ENCODE measurements around the gene PSTK. TPM values are rescaled to one million over a fixed set of nuclear protein-coding genes. Genes with fewer than 3 reads are reported as not detected.

The PSTK gene
- total and polyA plus RNA-seq, 8 donors = 1.4 to 3.1 (median 2.2) TPM

DNA sequence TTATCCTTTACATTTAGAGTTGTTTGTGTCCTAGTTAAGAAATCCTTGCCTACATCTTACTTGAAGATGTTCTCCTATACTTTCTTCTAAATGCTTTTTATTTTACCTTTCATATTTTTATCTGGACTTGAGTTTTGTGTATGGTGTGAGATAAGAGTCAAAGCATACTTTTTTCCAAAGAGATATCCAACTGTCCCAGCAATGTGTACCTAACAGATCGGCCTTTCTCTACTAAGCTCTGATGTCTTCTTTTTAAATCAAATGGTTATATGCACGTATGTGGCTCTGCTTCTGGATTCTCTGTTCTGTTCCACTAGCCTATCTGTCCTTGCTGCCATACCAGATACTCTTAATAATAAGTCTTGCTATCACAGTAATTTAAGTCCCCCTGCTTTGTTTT is 21.2 kb downstream of the PSTK start:
- H3K36me3 ChIP-seq = no peaks in the 10 kb centered on the region
- TF ChIP-seq, protein P1, sequence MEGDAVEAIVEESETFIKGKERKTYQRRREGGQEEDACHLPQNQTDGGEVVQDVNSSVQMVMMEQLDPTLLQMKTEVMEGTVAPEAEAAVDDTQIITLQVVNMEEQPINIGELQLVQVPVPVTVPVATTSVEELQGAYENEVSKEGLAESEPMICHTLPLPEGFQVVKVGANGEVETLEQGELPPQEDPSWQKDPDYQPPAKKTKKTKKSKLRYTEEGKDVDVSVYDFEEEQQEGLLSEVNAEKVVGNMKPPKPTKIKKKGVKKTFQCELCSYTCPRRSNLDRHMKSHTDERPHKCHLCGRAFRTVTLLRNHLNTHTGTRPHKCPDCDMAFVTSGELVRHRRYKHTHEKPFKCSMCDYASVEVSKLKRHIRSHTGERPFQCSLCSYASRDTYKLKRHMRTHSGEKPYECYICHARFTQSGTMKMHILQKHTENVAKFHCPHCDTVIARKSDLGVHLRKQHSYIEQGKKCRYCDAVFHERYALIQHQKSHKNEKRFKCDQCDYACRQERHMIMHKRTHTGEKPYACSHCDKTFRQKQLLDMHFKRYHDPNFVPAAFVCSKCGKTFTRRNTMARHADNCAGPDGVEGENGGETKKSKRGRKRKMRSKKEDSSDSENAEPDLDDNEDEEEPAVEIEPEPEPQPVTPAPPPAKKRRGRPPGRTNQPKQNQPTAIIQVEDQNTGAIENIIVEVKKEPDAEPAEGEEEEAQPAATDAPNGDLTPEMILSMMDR (IDR thresholded peaks at IDR 0.05) = no peak
- no peak overlapping the region for H3K27ac ChIP-seq
- H3K4me1 ChIP-seq = peaks cover 0 to 20% (median 7%) of the 10 kb centered on the region in 3 donors
- no peaks in the 10 kb centered on the region for H3K9me3 ChIP-seq
- H3K27me3 ChIP-seq = no peaks in the 10 kb centered on the region
- H3K4me3 ChIP-seq = no peak overlapping the region
- no peak for DNase-seq
- no peak for ATAC-seq
- 84 to 93% methylated on average over 2 of the region's 2 CpGs for WGBS, 2 donors
- no peak for FAIRE-seq
- intact Hi-C loops (cut with DNase I) = no loop called here

DNA sequence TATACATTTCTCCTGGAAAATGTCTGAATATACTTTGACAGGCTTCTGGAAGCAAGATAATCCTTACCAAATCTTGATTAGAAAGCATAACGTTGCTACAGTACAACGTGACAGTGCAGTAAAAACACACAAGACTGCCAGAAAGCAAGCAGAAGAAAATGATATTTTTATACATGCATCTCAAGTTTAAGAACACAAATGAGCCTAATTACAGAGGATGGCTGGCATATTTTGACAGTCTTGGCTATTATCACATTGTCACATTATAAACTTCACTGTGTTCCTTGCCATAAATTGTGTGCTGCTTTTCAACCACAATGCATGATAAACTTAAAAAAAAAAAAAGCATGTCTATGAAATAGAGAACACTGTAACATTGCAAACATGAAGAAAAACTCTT is 24.1 kb downstream of the PSTK start:
- Histone ChIP-seq H3K27me3 (no peaks in the 10 kb centered on the region), H3K4me3 (no peak overlapping the region), H3K36me3 (no peaks in the 10 kb centered on the region), H3K9me3 (no peaks in the 10 kb centered on the region), H3K4me1 (peaks cover 0 to 30% (median 18%) of the 10 kb centered on the region in 3 donors), H3K27ac (no peak overlapping the region)
- FAIRE-seq (no peak), DNase-seq (no peak), ATAC-seq (no peak)
- TF ChIP-seq, protein P1 (IDR thresholded peaks at IDR 0.05) = no peak
- intact Hi-C loops (cut with DNase I) = no loop called here
- 23 to 24% methylated on average over 2 of the region's 2 CpGs for WGBS, 2 donors

DNA sequence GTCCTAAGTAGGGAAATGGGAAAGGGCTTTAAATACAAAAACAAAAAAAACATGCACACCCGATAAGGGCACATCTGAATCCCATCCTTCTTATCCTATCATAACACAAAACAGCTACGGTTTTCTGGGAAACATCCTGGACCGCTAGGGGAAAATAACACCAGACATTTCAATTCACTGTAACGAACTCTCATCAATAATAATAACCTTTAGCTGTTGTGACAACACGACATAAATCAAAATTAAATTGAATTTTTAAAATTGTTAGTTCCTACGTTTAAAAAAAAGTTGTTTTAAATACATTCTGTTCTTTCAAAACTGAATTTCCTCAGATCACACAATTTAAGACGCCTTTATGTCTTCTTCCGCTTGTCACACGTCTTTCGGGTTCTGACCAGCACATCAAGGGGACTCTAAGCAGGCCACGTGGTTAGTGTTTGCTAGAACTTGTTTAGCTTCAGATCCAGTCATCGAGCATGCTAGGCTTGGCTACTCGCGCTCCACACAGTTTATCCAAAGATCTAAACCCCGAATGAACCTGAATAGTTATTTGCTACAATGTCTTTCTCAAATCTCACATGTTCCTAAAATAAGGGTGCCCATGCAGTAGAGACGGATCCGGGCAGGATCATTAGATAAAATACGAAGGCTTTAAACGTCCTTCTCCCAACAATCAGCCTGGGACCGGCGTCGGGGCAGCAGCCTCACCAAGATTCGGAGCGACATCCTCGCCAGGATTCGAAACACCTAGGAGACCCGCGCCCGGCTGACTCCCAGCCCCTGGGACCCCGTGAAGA is 27.6 kb downstream of the PSTK start:
- Histone ChIP-seq H3K4me1 (peaks cover 0 to 27% (median 18%) of the 10 kb centered on the region in 3 donors), H3K27ac (peak overlapping the region; percentile 83 to 93 (median 89)), H3K36me3 (no peaks in the 10 kb centered on the region), H3K4me3 (peak overlapping the region; percentile 95 to 97 (median 96)), H3K27me3 (no peaks in the 10 kb centered on the region), H3K9me3 (no peaks in the 10 kb centered on the region)
- ATAC-seq (peak; percentile 54 to 77 (median 68)), DNase-seq (peak in 3 of 6 donors; percentile 21 to 49 (median 42)), FAIRE-seq (no peak)
- TF ChIP-seq, protein P1 (IDR thresholded peaks at IDR 0.05) = no peak
- intact Hi-C loops (cut with DNase I) = no loop called here
- 1% methylated on average over 30 of the region's 30 CpGs for WGBS, 2 donors

DNA sequence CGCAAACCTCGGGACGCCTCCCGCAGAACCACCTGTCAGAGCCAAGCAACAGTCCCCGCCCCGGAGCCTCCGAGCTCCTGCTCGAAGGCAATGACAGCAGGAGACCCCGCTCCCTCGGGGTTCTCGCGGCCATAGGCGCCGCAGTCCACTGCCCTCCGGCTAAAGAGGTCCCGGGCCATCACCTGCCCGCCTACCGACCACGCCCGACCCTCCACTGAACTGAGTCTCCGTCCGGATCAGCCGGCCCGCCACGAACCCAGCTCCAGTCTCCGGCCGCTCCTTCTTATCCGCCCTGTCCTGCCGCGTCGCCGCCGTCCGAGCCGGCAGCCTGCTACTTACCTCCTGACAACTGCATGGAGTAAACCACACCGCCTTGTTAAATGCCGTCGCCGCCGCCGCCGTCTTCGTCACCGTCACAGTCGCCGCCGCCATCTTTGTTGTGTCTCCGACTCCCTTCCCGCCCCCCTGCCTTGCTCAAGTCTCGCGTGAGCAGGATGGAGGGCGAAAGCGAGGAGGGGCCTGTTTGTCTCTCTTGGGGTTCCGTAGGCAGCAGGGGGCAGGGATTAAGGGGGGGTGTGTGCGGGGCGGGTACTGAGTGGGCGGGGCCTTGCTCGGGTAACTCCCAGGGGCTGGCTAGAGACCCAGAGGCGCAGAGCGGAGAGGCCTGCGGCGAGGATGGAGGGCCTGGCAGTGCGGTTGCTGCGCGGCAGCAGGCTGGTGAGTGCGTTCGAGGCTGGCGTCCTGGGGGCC is 28.3 kb downstream of the PSTK start, which contains the start of the genes ACADSB and IKZF5:
Gene ACADSB, plus strand, starts transcription at position 652 of the 750 bp plus-strand sequence. Its CDS starts 24 bp downstream, at position 676.
Gene IKZF5, minus strand, starts transcription at position 441 of the 750 bp plus-strand sequence. CDS start 10,170 bp downstream, outside the sequence.
- no peaks in the 10 kb centered on the region for H3K27me3 ChIP-seq
- FAIRE-seq (no peak), ATAC-seq (peak; percentile 94 to 97 (median 96)), DNase-seq (peak; percentile 95 to 98 (median 97))
- peak within 1 kb of the TSS; percentile 83 to 93 (median 89) for H3K27ac ChIP-seq
- TF ChIP-seq, protein P1 (IDR thresholded peaks at IDR 0.05) = no peak
- no peaks in the 10 kb centered on the region for H3K9me3 ChIP-seq
- intact Hi-C loops (cut with DNase I) = no loop called here
- no peaks in the 10 kb centered on the region for H3K36me3 ChIP-seq
- 0 to 1% methylated on average over 63 to 68 of the region's 68 CpGs for WGBS, 2 donors
- H3K4me3 ChIP-seq = peak within 1 kb of the TSS; percentile 95 to 97 (median 96)
- H3K4me1 ChIP-seq = peaks cover 0 to 27% (median 18%) of the 10 kb centered on the region in 3 donors
